Effector memory CD4-positive, alpha-beta T cell (primary cell): ENCODE results near the gene IGFL3.
"Not testable (repeated sequence)": the region's sequence is repeated elsewhere in the genome, so short reads cannot be mapped to it uniquely, and the experiment has no call there.

Source experiments
- DNase-seq, 3 donors: peaks; one replicate each; pipeline ENCODE4 v3.0.0-alpha.2; 2020
- H3K27ac ChIP-seq: 2 replicates; pipeline ENCODE4 v1.7.0; 2013; ENCODE audit warnings: mild to moderate bottlenecking, low read length, moderate library complexity; ENCODE audit not compliant: insufficient read depth, poor library complexity, severe bottlenecking
- H3K27me3 ChIP-seq: replicated peaks from 2 replicates; pipeline ENCODE4 v1.7.0; 2013; ENCODE audit warnings: mild to moderate bottlenecking, low read length; ENCODE audit not compliant: insufficient read depth, control insufficient read depth, poor library complexity, severe bottlenecking
- H3K36me3 ChIP-seq: 2 replicates; pipeline ENCODE4 v1.7.0; 2013; ENCODE audit warnings: mild to moderate bottlenecking, low read length, moderate library complexity; ENCODE audit not compliant: control insufficient read depth, insufficient read depth
- H3K4me1 ChIP-seq: 2 replicates; pipeline ENCODE4 v1.7.0; 2013; ENCODE audit warnings: low read length, mild to moderate bottlenecking; ENCODE audit not compliant: control insufficient read depth, insufficient read depth, poor library complexity, severe bottlenecking
- H3K4me3 ChIP-seq: 2 replicates; pipeline ENCODE4 v1.7.0; 2013; ENCODE audit warnings: low read length, low read depth, mild to moderate bottlenecking; ENCODE audit not compliant: insufficient read depth, poor library complexity, severe bottlenecking
- H3K9me3 ChIP-seq: 2 replicates; pipeline ENCODE4 v1.7.0; 2013; ENCODE audit warnings: mild to moderate bottlenecking, low read length, moderate library complexity; ENCODE audit not compliant: control insufficient read depth

IGFL3 gene

GRCh38 chr19:46079576-46079975 is 44.9 kb downstream of the IGFL3 start:
- H3K4me1 ChIP-seq, result peaks cover 4% of the 10 kb centered on the region
- H3K4me3 ChIP-seq, result no peak overlapping the region
- peaks cover 19% of the 10 kb centered on the region for H3K27me3 ChIP-seq
- no peak for DNase-seq
- H3K9me3 ChIP-seq, result peaks cover 3% of the 10 kb centered on the region
- no peak overlapping the region for H3K27ac ChIP-seq
- no peaks in the 10 kb centered on the region for H3K36me3 ChIP-seq

GRCh38 chr19:46078573-46079332 is 45.7 kb downstream of the IGFL3 start:
- H3K9me3 ChIP-seq, H3K36me3 ChIP-seq, H3K4me1 ChIP-seq, DNase-seq, H3K27ac ChIP-seq, H3K4me3 ChIP-seq: not testable (repeated sequence)
- peaks cover 19% of the 10 kb centered on the region for H3K27me3 ChIP-seq

- Histone ChIP-seq H3K27me3 (peaks cover 19% of the 10 kb centered on the region), H3K27ac (no peak overlapping the region), H3K36me3 (no peaks in the 10 kb centered on the region), H3K4me3 (no peak overlapping the region), H3K9me3 (no peaks in the 10 kb centered on the region), H3K4me1 (peaks cover 4% of the 10 kb centered on the region)
- DNase-seq, result no peak
Measured at GRCh38 chr19:46077815-46078167, 46.7 kb downstream of the IGFL3 start.

- no peak overlapping the region for H3K4me3 ChIP-seq
Measured at GRCh38 chr19:46076951-46077814, 47.3 kb downstream of the IGFL3 start.

GRCh38 chr19:46076031-46076880 is 48.2 kb downstream of the IGFL3 start:
- no peaks in the 10 kb centered on the region for H3K9me3 ChIP-seq
- peaks cover 4% of the 10 kb centered on the region for H3K4me1 ChIP-seq
- no peaks in the 10 kb centered on the region for H3K36me3 ChIP-seq
- H3K4me3 ChIP-seq, result no peak overlapping the region
- DNase-seq, result no peak
- no peak overlapping the region for H3K27ac ChIP-seq
- H3K27me3 ChIP-seq, result peaks cover 19% of the 10 kb centered on the region

More at GRCh38 chr19:46076951-46077814, 47.3 kb downstream of the IGFL3 start:
- H3K36me3 ChIP-seq, result no peaks in the 10 kb centered on the region
- no peaks in the 10 kb centered on the region for H3K9me3 ChIP-seq
- no peak for DNase-seq
- H3K27ac ChIP-seq, result no peak overlapping the region
- peaks cover 4% of the 10 kb centered on the region for H3K4me1 ChIP-seq
- H3K27me3 ChIP-seq, result peaks cover 19% of the 10 kb centered on the region

GRCh38 chr19:46073268-46073922 is 51.1 kb downstream of the IGFL3 start:
- Histone ChIP-seq H3K36me3 (no peaks in the 10 kb centered on the region), H3K27ac (no peak overlapping the region), H3K9me3 (no peaks in the 10 kb centered on the region), H3K4me1 (peaks cover 4% of the 10 kb centered on the region), H3K4me3 (no peak overlapping the region), H3K27me3 (peaks cover 19% of the 10 kb centered on the region)
- no peak for DNase-seq
